Ectodermal cell (in vitro differentiated cells): ENCODE data around the gene LRRC26.

Experiments used
- H3K27ac ChIP-seq: 2 replicates; pipeline ENCODE4 v1.7.0; 2013; ENCODE audit warnings: mild to moderate bottlenecking, low read depth, low read length; ENCODE audit not compliant: insufficient read depth, poor library complexity, severe bottlenecking
- H3K27me3 ChIP-seq: 2 replicates; pipeline ENCODE4 v1.7.0; 2013; ENCODE audit warnings: mild to moderate bottlenecking, low read length; ENCODE audit not compliant: insufficient read depth, control insufficient read depth, poor library complexity, severe bottlenecking
- H3K36me3 ChIP-seq: one replicate; pipeline ENCODE4 v1.7.0; 2013; ENCODE audit warnings: low read length; ENCODE audit not compliant: control insufficient read depth, insufficient read depth
- H3K4me1 ChIP-seq: one replicate; pipeline ENCODE4 v1.7.0; 2013; ENCODE audit warnings: low read length; ENCODE audit not compliant: control insufficient read depth, insufficient read depth
- H3K4me3 ChIP-seq: 2 replicates; pipeline ENCODE4 v1.7.0; 2013; ENCODE audit warnings: low read depth, low read length, control low read depth; ENCODE audit not compliant: insufficient read depth
- H3K9me3 ChIP-seq: 2 replicates; pipeline ENCODE4 v1.7.0; 2013; ENCODE audit warnings: mild to moderate bottlenecking, low read length, moderate library complexity; ENCODE audit not compliant: control insufficient read depth
- WGBS, 2 experiments: methylation state at CpG; one replicate each; pipeline ENCODE4 v1.1.7; 2013; ENCODE audit warnings: missing lambda C conversion rate in 2 of 2; 5-methylcytosine and 5-hydroxymethylcytosine counted together

Gene LRRC26

DNA sequence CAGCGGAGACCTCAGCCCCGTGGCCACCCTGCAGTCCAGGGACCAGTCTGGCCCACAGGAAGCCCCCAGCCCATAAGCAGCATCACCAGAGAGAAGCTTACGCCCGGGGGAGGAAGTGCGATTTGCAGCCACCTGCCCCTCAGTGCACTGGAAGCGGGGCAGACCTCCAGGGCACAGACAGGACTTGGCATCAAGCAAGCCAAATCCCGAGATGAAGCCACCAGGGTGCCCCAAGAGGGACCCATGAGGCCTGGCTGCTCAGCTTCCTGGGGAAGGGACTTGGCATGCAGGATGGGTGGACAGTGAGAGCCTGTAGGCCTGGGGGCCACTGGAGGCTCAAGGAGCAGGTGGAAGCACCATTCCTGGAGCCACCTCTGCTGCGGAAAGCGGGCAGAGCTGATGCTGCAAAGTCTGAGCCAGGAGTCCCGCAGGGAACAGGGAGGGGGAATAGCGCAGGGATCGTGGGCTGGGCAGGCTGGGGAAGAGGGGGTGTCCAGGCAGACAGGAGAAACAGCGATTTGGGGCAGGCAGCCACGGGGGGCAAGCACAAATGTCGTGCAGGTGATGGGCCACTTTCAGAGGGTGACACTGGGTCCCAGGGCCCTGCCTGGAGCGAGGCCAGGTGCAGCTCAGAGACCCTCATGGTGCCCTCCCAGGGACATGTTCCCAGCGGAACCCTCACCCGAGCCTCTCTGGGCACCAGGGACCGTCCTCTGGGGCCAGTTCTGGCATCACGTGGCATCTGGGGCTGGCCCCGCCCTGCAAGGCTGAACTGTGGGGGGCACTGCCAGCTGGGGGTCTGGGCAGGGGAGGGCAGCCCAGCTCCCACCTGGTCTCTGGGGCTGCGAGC is 3.2 kb downstream of the LRRC26 start:
- Histone ChIP-seq H3K27me3 (peaks cover 100% of the 10 kb centered on the region), H3K4me3 (no peak overlapping the region), H3K4me1 (peaks cover 19% of the 10 kb centered on the region), H3K27ac (no peak overlapping the region), H3K9me3 (no peaks in the 10 kb centered on the region), H3K36me3 (no peaks in the 10 kb centered on the region)
- 77% methylated on average over 22 of the region's 22 CpGs for WGBS, 2 experiments

DNA sequence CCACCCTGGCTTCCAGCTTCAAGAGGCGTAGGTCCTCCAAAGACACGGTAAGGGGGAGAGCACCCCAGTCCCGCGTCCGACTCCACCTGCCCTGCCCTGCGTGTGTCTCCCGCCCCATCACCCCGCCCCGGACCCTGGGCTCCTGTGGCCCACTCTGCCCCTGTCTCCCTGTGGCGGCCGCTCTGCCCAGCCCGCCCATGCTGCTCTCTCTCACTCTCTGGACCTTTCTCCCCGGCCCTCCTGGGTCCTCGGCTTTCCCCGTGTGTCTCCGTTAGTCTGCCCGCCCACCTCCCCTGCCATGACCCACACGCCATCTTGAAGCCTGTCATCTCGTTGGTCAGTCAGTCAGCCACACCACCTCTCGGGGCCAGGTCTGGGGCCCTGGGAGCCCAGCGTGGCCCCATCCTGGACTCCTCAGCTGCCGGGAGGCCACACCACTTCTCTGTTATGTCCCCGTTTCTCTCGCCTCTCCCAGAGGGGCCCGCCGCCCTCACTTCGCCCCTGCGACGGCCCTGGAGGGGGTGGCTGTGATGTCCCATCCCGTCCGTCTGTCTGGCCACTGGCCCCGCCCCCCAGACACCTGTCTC is 4.5 kb downstream of the LRRC26 start:
- Histone ChIP-seq H3K27me3 (peaks cover 100% of the 10 kb centered on the region), H3K9me3 (no peaks in the 10 kb centered on the region)
- 85 to 90% methylated on average over 32 of the region's 32 CpGs for WGBS, 2 experiments

DNA sequence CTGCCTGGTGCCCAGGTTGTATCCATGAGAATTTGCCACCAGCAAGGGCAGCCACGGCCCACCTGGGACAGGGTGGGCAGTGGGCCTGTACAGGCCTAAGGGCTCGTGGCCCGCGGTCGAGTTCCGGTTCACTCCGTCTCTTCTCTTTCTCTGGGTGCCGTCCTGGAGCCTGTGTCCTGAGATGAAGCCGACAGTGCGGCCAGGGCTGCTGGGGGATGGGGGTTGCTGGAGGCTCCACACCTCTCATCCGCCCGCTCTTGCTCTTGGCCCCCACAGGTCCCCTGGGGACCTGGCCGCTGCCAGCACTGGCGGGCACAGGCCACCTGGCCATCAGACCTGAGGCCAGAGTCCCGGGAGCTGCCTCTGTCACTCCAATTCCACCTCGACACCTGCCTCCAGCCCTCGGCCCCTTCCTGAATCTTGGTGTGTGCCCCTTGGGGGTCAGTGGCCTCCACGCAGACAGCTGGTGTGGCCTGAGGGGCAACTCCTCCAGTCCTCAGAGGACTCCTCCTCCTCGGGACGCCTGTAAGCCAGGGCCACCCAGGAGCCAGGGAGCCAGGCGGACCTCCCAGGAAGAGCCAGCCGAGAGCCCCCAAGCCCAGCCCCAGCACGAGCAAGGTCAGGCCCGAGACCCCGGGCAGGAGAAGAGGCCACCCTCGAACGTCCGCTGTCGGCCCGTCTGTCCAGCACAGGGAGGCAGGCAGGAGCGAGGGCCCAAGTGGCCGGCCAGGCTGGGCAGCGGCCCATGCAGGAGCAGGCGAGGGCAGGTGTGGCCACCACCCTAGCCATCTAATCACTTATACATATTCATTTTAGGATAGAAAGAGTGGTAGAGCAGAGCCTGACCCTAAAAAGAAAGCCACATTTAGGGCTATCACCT is 5.2 kb downstream of the LRRC26 start:
- H3K9me3 ChIP-seq, result no peaks in the 10 kb centered on the region
- H3K36me3 ChIP-seq, result no peaks in the 10 kb centered on the region
- H3K27ac ChIP-seq, result no peak overlapping the region
- WGBS, 2 experiments, result 81 to 82% methylated on average over 33 to 34 of the region's 34 CpGs
- peaks cover 100% of the 10 kb centered on the region for H3K27me3 ChIP-seq
- no peak overlapping the region for H3K4me3 ChIP-seq
- H3K4me1 ChIP-seq, result peaks cover 14% of the 10 kb centered on the region

More for the DNA sequence above, 4.5 kb downstream of the LRRC26 start:
- no peak overlapping the region for H3K4me3 ChIP-seq
- H3K36me3 ChIP-seq, result no peaks in the 10 kb centered on the region
- H3K4me1 ChIP-seq, result peaks cover 19% of the 10 kb centered on the region
- no peak overlapping the region for H3K27ac ChIP-seq

DNA sequence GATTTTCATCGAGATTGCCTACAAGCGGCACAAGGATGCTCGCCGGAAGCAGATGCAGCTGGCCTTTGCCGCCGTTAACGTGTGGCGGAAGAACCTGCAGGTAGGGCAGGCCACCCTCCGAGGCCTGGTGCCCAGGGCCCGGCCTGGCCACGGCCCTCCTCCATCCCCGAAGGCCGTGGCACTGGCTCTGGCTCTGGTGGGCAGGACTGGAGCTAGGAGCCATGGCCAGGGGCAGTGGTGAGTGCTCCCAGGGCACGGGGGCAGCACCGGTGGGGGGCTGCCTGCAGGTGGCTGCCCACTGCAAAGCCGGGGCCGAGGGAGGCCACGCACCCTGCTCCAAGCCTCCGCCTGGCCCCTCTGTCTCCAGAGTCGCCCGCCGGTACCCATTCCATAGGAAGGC is 6.0 kb downstream of the LRRC26 start:
- Histone ChIP-seq H3K4me1 (peaks cover 9% of the 10 kb centered on the region), H3K36me3 (no peaks in the 10 kb centered on the region), H3K4me3 (no peak overlapping the region), H3K27me3 (peaks cover 100% of the 10 kb centered on the region), H3K27ac (no peak overlapping the region), H3K9me3 (no peaks in the 10 kb centered on the region)
- 90 to 91% methylated on average over 22 of the region's 22 CpGs for WGBS, 2 experiments

DNA sequence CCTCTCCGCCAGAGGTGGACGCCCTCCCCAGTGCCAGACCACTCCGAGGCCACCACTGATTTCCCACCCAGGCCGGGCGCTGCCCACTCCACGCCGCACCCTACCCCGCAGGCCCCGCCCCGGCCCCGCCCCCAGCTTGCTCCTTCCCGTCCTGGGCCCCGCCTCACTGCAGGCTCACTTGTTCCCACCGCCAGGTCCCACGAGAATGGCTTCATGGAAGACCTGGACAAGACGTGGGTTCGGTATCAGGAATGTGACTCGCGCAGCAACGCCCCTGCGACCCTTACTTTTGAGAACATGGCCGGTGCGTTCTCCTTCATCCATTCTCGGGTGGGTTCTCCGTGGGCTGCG is 6.5 kb downstream of the LRRC26 start:
- Histone ChIP-seq H3K27ac (no peak overlapping the region), H3K4me3 (peak overlapping the region; percentile 10), H3K27me3 (peaks cover 100% of the 10 kb centered on the region)

DNA sequence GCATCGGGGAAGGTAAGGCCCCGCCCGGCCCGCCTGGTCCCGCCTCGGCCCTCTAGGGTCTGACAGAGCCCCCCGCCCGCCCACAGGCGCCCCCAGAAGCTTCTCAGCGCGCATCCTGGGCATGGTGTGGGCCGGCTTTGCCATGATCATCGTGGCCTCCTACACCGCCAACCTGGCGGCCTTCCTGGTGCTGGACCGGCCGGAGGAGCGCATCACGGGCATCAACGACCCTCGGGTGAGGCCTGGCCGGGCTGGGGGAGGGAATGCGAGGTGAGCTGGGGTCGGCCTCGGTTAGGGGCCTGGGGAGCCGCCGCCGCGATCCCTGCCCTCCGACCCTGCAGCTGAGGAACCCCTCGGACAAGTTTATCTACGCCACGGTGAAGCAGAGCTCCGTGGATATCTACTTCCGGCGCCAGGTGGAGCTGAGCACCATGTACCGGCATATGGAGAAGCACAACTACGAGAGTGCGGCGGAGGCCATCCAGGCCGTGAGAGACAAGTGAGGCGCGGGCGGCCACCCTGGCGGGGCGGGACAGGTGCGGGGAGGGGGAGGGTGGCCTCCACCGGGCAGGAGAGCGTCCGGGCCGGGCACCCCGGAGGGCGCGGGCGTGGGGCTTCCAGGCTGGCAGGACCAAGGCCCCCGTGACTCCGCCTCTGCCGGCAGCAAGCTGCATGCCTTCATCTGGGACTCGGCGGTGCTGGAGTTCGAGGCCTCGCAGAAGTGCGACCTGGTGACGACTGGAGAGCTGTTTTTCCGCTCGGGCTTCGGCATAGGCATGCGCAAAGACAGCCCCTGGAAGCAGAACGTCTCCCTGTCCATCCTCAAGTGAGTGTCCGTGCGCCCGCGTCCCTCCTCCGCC is 7.1 kb downstream of the LRRC26 start:
- H3K27ac ChIP-seq, result no peak overlapping the region
- WGBS, 2 experiments, result 15% methylated on average over 74 of the region's 74 CpGs
- peaks cover 100% of the 10 kb centered on the region for H3K27me3 ChIP-seq
- peaks cover 8% of the 10 kb centered on the region for H3K4me1 ChIP-seq
- H3K9me3 ChIP-seq, result no peaks in the 10 kb centered on the region
- H3K36me3 ChIP-seq, result no peaks in the 10 kb centered on the region
- H3K4me3 ChIP-seq, result peak overlapping the region; percentile 10

More for the DNA sequence above, 6.5 kb downstream of the LRRC26 start:
- H3K36me3 ChIP-seq, result no peaks in the 10 kb centered on the region
- H3K4me1 ChIP-seq, result peaks cover 8% of the 10 kb centered on the region
- WGBS, 2 experiments, result 31 to 35% methylated on average over 26 of the region's 26 CpGs
- H3K9me3 ChIP-seq, result no peaks in the 10 kb centered on the region

DNA sequence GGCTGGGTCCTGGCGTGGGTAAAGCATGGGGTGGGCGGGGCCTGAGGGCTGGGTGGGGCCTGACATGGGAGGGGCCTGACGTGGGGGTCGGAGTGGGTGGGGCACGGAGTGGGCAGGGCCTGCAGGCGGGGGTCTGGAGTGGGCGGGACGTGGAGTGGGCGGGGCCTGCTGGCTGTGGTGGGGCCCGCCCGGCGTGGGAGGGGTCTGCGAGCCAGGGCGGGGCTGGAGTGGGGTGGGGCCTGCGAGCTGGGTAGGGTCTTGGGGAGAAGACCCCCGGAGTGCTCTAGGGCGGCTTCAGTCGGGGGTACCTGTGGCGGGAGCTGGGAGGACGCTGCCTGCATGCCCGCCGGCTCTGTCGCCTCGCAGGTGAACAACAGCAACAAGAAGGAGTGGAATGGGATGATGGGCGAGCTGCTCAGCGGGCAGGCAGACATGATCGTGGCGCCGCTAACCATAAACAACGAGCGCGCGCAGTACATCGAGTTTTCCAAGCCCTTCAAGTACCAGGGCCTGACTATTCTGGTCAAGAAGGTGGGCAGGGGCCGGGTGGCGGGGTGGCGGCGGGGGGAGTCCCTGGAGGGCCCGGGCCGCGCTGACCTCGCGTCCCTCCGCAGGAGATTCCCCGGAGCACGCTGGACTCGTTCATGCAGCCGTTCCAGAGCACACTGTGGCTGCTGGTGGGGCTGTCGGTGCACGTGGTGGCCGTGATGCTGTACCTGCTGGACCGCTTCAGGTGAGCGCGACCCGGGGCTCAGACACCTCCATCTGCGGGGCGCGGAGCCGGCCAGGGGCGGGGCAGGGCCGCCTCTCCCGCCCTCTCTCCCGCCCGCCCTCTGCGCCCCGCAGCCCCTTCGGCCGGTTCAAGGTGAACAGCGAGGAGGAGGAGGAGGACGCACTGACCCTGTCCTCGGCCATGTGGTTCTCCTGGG is 8.0 kb downstream of the LRRC26 start:
- no peak overlapping the region for H3K4me3 ChIP-seq
- no peaks in the 10 kb centered on the region for H3K36me3 ChIP-seq
- H3K9me3 ChIP-seq, result no peaks in the 10 kb centered on the region
- H3K27me3 ChIP-seq, result peaks cover 100% of the 10 kb centered on the region
- no peak overlapping the region for H3K27ac ChIP-seq
- 26% methylated on average over 71 of the region's 71 CpGs for WGBS, 2 experiments
- no peaks in the 10 kb centered on the region for H3K4me1 ChIP-seq

DNA sequence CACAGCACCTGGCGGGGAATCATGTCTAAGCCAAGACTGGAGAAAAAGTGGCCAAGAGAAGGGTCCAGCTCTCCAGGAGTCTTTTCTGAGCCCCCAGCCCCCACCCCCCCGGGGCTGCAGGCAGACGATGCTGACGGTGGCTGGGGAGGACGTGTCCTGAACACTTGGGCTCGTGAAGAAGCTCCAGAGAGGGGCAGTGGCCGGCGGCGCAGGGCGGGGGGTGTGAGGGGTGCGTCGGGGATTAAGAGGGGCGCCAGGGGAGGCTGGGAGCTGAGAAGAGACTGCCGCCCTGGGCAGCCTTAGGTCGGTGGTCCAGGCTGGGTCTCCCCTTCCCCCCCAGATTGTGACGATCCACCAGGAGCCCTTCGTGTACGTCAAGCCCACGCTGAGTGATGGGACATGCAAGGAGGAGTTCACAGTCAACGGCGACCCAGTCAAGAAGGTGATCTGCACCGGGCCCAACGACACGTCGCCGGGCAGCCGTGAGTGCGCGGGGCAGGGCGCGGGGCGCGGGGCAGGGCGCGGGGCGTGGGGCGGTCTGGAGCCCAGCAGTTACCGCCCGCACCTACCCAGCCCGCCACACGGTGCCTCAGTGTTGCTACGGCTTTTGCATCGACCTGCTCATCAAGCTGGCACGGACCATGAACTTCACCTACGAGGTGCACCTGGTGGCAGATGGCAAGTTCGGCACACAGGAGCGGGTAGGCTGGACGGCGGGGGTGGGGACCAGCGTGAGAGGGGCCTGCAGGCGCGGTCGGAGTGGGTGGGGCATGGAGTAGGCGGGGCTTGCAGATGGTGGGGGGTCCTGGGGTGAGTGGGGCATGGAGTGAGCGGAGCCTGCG is 8.9 kb downstream of the LRRC26 start:
- Histone ChIP-seq H3K4me3 (no peak overlapping the region), H3K36me3 (no peaks in the 10 kb centered on the region), H3K9me3 (no peaks in the 10 kb centered on the region), H3K4me1 (no peaks in the 10 kb centered on the region), H3K27me3 (peaks cover 100% of the 10 kb centered on the region), H3K27ac (no peak overlapping the region)
- 62 to 64% methylated on average over 56 of the region's 56 CpGs for WGBS, 2 experiments
